Measurements from ENCODE around the gene TUBG1. TPM values are rescaled to one million over a fixed set of nuclear protein-coding genes. Genes with fewer than 3 reads are reported as not detected.

TUBG1 gene
- polyA plus RNA-seq, 1 of the 3 experiments (the other 2 are of a cell fraction), result 145 TPM

DNA sequence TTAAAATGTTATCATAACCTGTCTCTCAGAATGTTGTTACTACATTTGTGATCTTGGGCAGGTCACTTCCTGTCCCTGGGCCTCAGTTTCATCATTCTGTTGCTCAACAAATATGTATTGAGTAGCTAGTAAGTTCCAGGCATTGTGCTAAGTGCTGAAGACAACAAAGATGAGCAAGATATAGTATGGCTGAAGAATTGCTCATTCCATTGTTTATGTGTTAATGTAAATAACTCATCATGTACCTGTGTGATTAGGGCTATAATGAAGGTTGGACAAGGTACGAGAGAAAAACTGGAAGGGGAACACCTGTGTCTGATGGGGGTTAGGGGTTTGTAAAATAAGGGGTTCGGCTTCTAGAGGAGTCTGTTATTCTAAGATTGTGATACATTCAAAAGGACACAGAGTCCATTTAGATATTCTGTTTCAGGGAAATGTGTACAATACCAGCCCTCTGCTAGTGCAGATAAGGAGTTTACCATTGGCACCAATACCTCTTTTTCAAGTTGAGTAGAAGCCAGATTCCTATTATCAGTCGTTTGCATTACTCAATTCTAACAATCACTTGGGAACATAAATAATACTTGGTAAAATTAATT, 20.0 kb downstream of the TUBG1 start:
- Histone ChIP-seq H3K4me1 (ENCODE audit: control insufficient read depth in 1 of 2, insufficient read depth in 2 of 2, low read depth in 1 of 2, low read length in 1 of 2) (no peaks in the 10 kb centered on the region), H3K9ac (no peak overlapping the region), H3K27ac (ENCODE audit: low read depth in 2 of 2, low read length in 1 of 2) (no peak overlapping the region), H4K20me1 (ENCODE audit: insufficient read depth) (no peaks in the 10 kb centered on the region), H3F3A (replicated peaks; ENCODE audit: insufficient read depth) (peaks cover 4% of the 10 kb centered on the region), H3K4me2 (no peak overlapping the region), H2AFZ (ENCODE audit: low read depth) (no peak overlapping the region), H3K27me3 (ENCODE audit: insufficient read depth) (no peaks in the 10 kb centered on the region), H3K36me3 (replicated peaks in 1 of 2; ENCODE audit: control insufficient read depth in 1 of 2, insufficient read depth in 2 of 2, low read length in 1 of 2) (no peaks in the 10 kb centered on the region), H3K79me2 (ENCODE audit: insufficient read depth) (no peaks in the 10 kb centered on the region), H3K9me2 (no peaks in the 10 kb centered on the region), H3K9me3 (no peaks in the 10 kb centered on the region), H3K4me3 (ENCODE audit: low read depth in 2 of 2, low read length in 1 of 2) (no peak overlapping the region)
- TF ChIP-seq MEF2A (IDR thresholded peaks at IDR 0.05; ENCODE audit: borderline replicate concordance, low read depth) (no peak), CHD2 (IDR thresholded peaks at IDR 0.05; ENCODE audit: low read length, partially characterized antibody) (no peak), EP300 (IDR thresholded peaks at IDR 0.05; ENCODE audit: borderline replicate concordance in 1 of 2, low read depth in 1 of 2, low read length in 1 of 2) (no peak), FOXJ3 (CRISPR knock-in tag; IDR thresholded peaks at IDR 0.05) (no peak), TCF12 (IDR thresholded peaks at IDR 0.05) (no peak), NFIC (IDR thresholded peaks at IDR 0.05; ENCODE audit: borderline replicate concordance) (no peak), TEAD4 (IDR thresholded peaks at IDR 0.05; ENCODE audit: borderline replicate concordance, insufficient read depth) (no peak), SMC3 (IDR thresholded peaks at IDR 0.05; ENCODE audit: low read depth, low read length) (no peak), YY1 (IDR thresholded peaks at IDR 0.05; ENCODE audit: low read depth) (no peak), POLR2AphosphoS5 (IDR thresholded peaks at IDR 0.05; ENCODE audit: low read depth, low read length) (no peak), RXRA (IDR thresholded peaks at IDR 0.05; ENCODE audit: borderline replicate concordance, low read depth) (no peak), FOSL2 (IDR thresholded peaks at IDR 0.05; ENCODE audit: borderline replicate concordance, low read depth) (no peak), MXI1 (IDR thresholded peaks at IDR 0.05; ENCODE audit: low read depth, low read length) (no peak), FOXM1 (IDR thresholded peaks at IDR 0.05; ENCODE audit: low read depth) (no peak), TAF1 (IDR thresholded peaks at IDR 0.05; ENCODE audit: borderline replicate concordance, low read depth, low read length) (no peak), EZH2phosphoT487 (IDR thresholded peaks at IDR 0.05; ENCODE audit: borderline replicate concordance, low read depth) (no peak)
- TF ChIP-seq, protein P1, sequence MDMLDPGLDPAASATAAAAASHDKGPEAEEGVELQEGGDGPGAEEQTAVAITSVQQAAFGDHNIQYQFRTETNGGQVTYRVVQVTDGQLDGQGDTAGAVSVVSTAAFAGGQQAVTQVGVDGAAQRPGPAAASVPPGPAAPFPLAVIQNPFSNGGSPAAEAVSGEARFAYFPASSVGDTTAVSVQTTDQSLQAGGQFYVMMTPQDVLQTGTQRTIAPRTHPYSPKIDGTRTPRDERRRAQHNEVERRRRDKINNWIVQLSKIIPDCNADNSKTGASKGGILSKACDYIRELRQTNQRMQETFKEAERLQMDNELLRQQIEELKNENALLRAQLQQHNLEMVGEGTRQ (IDR thresholded peaks at IDR 0.05; ENCODE audit: borderline replicate concordance, low read depth, low read length), result no peak
- TF ChIP-seq, protein P2, sequence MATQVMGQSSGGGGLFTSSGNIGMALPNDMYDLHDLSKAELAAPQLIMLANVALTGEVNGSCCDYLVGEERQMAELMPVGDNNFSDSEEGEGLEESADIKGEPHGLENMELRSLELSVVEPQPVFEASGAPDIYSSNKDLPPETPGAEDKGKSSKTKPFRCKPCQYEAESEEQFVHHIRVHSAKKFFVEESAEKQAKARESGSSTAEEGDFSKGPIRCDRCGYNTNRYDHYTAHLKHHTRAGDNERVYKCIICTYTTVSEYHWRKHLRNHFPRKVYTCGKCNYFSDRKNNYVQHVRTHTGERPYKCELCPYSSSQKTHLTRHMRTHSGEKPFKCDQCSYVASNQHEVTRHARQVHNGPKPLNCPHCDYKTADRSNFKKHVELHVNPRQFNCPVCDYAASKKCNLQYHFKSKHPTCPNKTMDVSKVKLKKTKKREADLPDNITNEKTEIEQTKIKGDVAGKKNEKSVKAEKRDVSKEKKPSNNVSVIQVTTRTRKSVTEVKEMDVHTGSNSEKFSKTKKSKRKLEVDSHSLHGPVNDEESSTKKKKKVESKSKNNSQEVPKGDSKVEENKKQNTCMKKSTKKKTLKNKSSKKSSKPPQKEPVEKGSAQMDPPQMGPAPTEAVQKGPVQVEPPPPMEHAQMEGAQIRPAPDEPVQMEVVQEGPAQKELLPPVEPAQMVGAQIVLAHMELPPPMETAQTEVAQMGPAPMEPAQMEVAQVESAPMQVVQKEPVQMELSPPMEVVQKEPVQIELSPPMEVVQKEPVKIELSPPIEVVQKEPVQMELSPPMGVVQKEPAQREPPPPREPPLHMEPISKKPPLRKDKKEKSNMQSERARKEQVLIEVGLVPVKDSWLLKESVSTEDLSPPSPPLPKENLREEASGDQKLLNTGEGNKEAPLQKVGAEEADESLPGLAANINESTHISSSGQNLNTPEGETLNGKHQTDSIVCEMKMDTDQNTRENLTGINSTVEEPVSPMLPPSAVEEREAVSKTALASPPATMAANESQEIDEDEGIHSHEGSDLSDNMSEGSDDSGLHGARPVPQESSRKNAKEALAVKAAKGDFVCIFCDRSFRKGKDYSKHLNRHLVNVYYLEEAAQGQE (IDR thresholded peaks at IDR 0.05; ENCODE audit: low read depth, low read length), result no peak
- TF ChIP-seq, protein P3, sequence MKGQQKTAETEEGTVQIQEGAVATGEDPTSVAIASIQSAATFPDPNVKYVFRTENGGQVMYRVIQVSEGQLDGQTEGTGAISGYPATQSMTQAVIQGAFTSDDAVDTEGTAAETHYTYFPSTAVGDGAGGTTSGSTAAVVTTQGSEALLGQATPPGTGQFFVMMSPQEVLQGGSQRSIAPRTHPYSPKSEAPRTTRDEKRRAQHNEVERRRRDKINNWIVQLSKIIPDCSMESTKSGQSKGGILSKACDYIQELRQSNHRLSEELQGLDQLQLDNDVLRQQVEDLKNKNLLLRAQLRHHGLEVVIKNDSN (IDR thresholded peaks at IDR 0.05; ENCODE audit: borderline replicate concordance, low read depth), result no peak
- TF ChIP-seq, protein P4, sequence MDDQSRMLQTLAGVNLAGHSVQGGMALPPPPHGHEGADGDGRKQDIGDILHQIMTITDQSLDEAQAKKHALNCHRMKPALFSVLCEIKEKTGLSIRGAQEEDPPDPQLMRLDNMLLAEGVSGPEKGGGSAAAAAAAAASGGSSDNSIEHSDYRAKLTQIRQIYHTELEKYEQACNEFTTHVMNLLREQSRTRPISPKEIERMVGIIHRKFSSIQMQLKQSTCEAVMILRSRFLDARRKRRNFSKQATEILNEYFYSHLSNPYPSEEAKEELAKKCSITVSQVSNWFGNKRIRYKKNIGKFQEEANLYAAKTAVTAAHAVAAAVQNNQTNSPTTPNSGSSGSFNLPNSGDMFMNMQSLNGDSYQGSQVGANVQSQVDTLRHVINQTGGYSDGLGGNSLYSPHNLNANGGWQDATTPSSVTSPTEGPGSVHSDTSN (IDR thresholded peaks at IDR 0.05), result no peak
- CTCF ChIA-PET, result no interaction called here
- POLR2A ChIA-PET, result interaction anchor here (0.6 kb wide), 1 partner anchor 51 kb away, joined by 8 read pairs; no protein-coding TSS in a partner anchor
- no peak for DNase-seq
- 65% methylated on average over 3 of the region's 3 CpGs for WGBS (ENCODE audit: low lambda C conversion rate)

Data from SK-N-SH (cell line).